IMR-90 (cell line): ENCODE measurements around the gene CCNYL1. TPM values are rescaled to one million over a fixed set of nuclear protein-coding genes. Genes with fewer than 3 reads are reported as not detected.

Experiments
- ATAC-seq: fragments of 200-7000 bp; cut with Tn5 transposase; 2 replicates; pipeline ENCODE4 v1.9.1; 2020; ENCODE audit warnings: low read depth, mild to moderate bottlenecking, moderate library complexity
- BruUV-seq: library from RNA; stranded (reverse); fragments of 400-500 nt; replicated peaks from 2 replicates; lab custom pipeline; 2021; lab: Mats Ljungman, UMichigan
- CTCF ChIA-PET: fragments of 300-600 bp; formaldehyde crosslinking; extraction: SDS; loops from one replicate; lab custom pipeline; 2021; ENCODE audit warnings: antibody characterized with exemption; lab: Yijun Ruan, JAX
- POLR2A ChIA-PET: fragments of 300-600 bp; sonication (Branson Sonifier 250); formaldehyde crosslinking; loops from one replicate; lab custom pipeline; 2022; ENCODE audit warnings: antibody characterized with exemption; ENCODE audit not compliant: unreplicated experiment; lab: Charles Lee
- DNase-seq: peaks from one replicate; pipeline ENCODE4 v3.0.0; 2013
- H2AFZ ChIP-seq: replicated peaks from 2 replicates; pipeline ENCODE3; 2013; ENCODE audit warnings: low read length, mild to moderate bottlenecking; ENCODE audit not compliant: poor library complexity
- H2AK5ac ChIP-seq: 2 replicates; pipeline ENCODE4 v1.6.1; 2013; ENCODE audit warnings: low read depth, low read length, inconsistent platforms
- H2AK9ac ChIP-seq: replicated peaks from 2 replicates; pipeline ENCODE3; 2013; ENCODE audit warnings: mild to moderate bottlenecking, low read depth, low read length, moderate library complexity; ENCODE audit not compliant: poor library complexity
- H2BK120ac ChIP-seq: 2 replicates; pipeline ENCODE4 v1.6.1; 2013; ENCODE audit warnings: low read depth, low read length, inconsistent platforms
- H2BK15ac ChIP-seq: 3 replicates; pipeline ENCODE4 v1.6.1; 2013; ENCODE audit warnings: low read depth, low read length, inconsistent platforms
- H2BK20ac ChIP-seq: 2 replicates; pipeline ENCODE4 v1.6.1; 2013; ENCODE audit warnings: low read depth, mild to moderate bottlenecking, inconsistent platforms, low read length, moderate library complexity
- H2BK5ac ChIP-seq: 2 replicates; pipeline ENCODE4 v1.6.1; 2013; ENCODE audit warnings: mild to moderate bottlenecking, low read depth, low read length, inconsistent platforms; ENCODE audit not compliant: poor library complexity, severe bottlenecking
- H3K14ac ChIP-seq: replicated peaks from 2 replicates; pipeline ENCODE4 v1.6.1; 2013; ENCODE audit warnings: low read depth, low read length, inconsistent platforms
- H3K18ac ChIP-seq: 2 replicates; pipeline ENCODE4 v1.6.1; 2013; ENCODE audit warnings: low read depth, low read length, control low read depth
- H3K23ac ChIP-seq: 2 replicates; pipeline ENCODE4 v1.6.1; 2013; ENCODE audit warnings: low read depth, low read length, inconsistent platforms
- H3K27ac ChIP-seq: 2 replicates; pipeline ENCODE4 v1.5.1; 2013; ENCODE audit warnings: mild to moderate bottlenecking, control low read depth, low read length; ENCODE audit not compliant: insufficient read depth
- H3K27me3 ChIP-seq: 2 replicates; pipeline ENCODE4 v1.6.1; 2013; ENCODE audit warnings: low read length; ENCODE audit not compliant: control insufficient read depth, insufficient read depth
- H3K36me3 ChIP-seq: 2 replicates; pipeline ENCODE4 v1.6.1; 2013; ENCODE audit warnings: low read length, mixed read lengths; ENCODE audit not compliant: control insufficient read depth, insufficient read depth
- H3K4ac ChIP-seq: 2 replicates; pipeline ENCODE4 v1.6.1; 2013; ENCODE audit warnings: low read depth, low read length, inconsistent platforms
- H3K4me1 ChIP-seq: 2 replicates; pipeline ENCODE4 v1.6.1; 2013; ENCODE audit warnings: low read length, mixed read lengths; ENCODE audit not compliant: control insufficient read depth, insufficient read depth
- H3K4me2 ChIP-seq: 2 replicates; pipeline ENCODE4 v1.6.1; 2013; ENCODE audit warnings: low read depth, mild to moderate bottlenecking, control low read depth, low read length, moderate library complexity
- H3K4me3 ChIP-seq: 2 replicates; pipeline ENCODE4 v1.5.1; 2013; ENCODE audit warnings: low read depth, mild to moderate bottlenecking, control low read depth, low read length, moderate library complexity; ENCODE audit not compliant: insufficient read depth
- H3K56ac ChIP-seq: 2 replicates; pipeline ENCODE4 v1.6.1; 2013; ENCODE audit warnings: low read length, inconsistent platforms; ENCODE audit not compliant: insufficient read depth; ENCODE audit errors: extremely low read depth
- H3K79me1 ChIP-seq, 2 experiments: 2 replicates each; pipeline ENCODE4 v1.6.1; 2013; ENCODE audit warnings: low read length in 2 of 2, inconsistent platforms in 1 of 2, low read depth in 1 of 2
- H3K9ac ChIP-seq: 2 replicates; pipeline ENCODE4 v1.6.1; 2013; ENCODE audit warnings: low read depth, low read length, control low read depth
- H3K9me1 ChIP-seq: 2 replicates; pipeline ENCODE4 v1.6.1; 2013; ENCODE audit warnings: low read length, inconsistent platforms; ENCODE audit not compliant: insufficient read depth
- H3K9me3 ChIP-seq: 2 replicates; pipeline ENCODE4 v1.6.1; 2013; ENCODE audit warnings: low read length; ENCODE audit not compliant: control insufficient read depth, insufficient read depth
- H4K20me1 ChIP-seq: 2 replicates; pipeline ENCODE4 v1.6.1; 2013; ENCODE audit warnings: low read length, inconsistent platforms; ENCODE audit not compliant: insufficient read depth
- H4K5ac ChIP-seq: 2 replicates; pipeline ENCODE4 v1.6.1; 2013; ENCODE audit warnings: mild to moderate bottlenecking, low read depth, low read length, control low read depth
- H4K8ac ChIP-seq, 2 experiments: 2 replicates each; pipeline ENCODE4 v1.6.1; 2013; ENCODE audit warnings: low read depth in 2 of 2, low read length in 2 of 2, control low read depth in 1 of 2, inconsistent platforms in 1 of 2
- H4K91ac ChIP-seq: 2 replicates; pipeline ENCODE4 v1.6.1; 2013; ENCODE audit warnings: low read depth, low read length, inconsistent platforms; ENCODE audit not compliant: insufficient read depth
- BHLHE40 ChIP-seq: fragments of 150-350 bp; IDR thresholded peaks from 2 replicates; pipeline ENCODE4 v1.6.1; 2016; ENCODE audit warnings: mild to moderate bottlenecking, low read depth, low read length
- CEBPB ChIP-seq: IDR thresholded peaks from 2 replicates; pipeline ENCODE4 v1.6.1; 2012; ENCODE audit warnings: low read depth, low read length, improper control_type of control experiment
- CHD1 ChIP-seq: IDR thresholded peaks from 2 replicates; pipeline ENCODE4 v1.6.1; 2012; ENCODE audit warnings: low read depth, low read length, improper control_type of control experiment
- FOS ChIP-seq: fragments of 150-350 bp; IDR thresholded peaks from 2 replicates; pipeline ENCODE4 v1.6.1; 2016; ENCODE audit warnings: low read depth, low read length
- MAFK ChIP-seq: IDR thresholded peaks from 2 replicates; pipeline ENCODE4 v1.6.1; 2012; ENCODE audit warnings: low read depth, low read length, improper control_type of control experiment
- MAZ ChIP-seq: IDR thresholded peaks from 2 replicates; pipeline ENCODE4 v1.6.1; 2012; ENCODE audit warnings: low read depth, mild to moderate bottlenecking, low read length, improper control_type of control experiment, moderate library complexity, borderline replicate concordance
- MXI1 ChIP-seq: IDR thresholded peaks from 2 replicates; pipeline ENCODE4 v1.6.1; 2012; ENCODE audit warnings: low read depth, mild to moderate bottlenecking, low read length, moderate library complexity, borderline replicate concordance
- NFE2L2 ChIP-seq: fragments of 150-350 bp; IDR thresholded peaks from 2 replicates; pipeline ENCODE4 v1.6.1; 2016; ENCODE audit warnings: low read depth, mild to moderate bottlenecking, low read length
- POLR2A ChIP-seq: IDR thresholded peaks from 2 replicates; pipeline ENCODE4 v1.6.1; 2012; ENCODE audit warnings: mild to moderate bottlenecking, low read depth, low read length
- RAD21 ChIP-seq: IDR thresholded peaks from 2 replicates; pipeline ENCODE4 v1.6.1; 2012; ENCODE audit warnings: low read length, improper control_type of control experiment
- RFX5 ChIP-seq: IDR thresholded peaks from 2 replicates; pipeline ENCODE4 v1.8.0; 2012; ENCODE audit warnings: low read depth, mild to moderate bottlenecking, low read length, moderate library complexity
- SMC3 ChIP-seq: fragments of 150-350 bp; IDR thresholded peaks from 2 replicates; pipeline ENCODE4 v1.6.1; 2016; ENCODE audit warnings: low read depth, mild to moderate bottlenecking, antibody characterized with exemption, low read length, moderate library complexity
- WGBS, 2 experiments: methylation state at CpG; one replicate each; pipeline versions ENCODE4 v1.1.5 to v1.1.7; 2013; ENCODE audit warnings: missing lambda C conversion rate in 2 of 2; ENCODE audit not compliant: insufficient read length in 1 of 2; ENCODE audit errors: extremely low coverage in 2 of 2; 5-methylcytosine and 5-hydroxymethylcytosine counted together
- dilution Hi-C: fragments of 300-500 bp; cut with HindIII; formaldehyde crosslinking; loops from one replicate; pipeline ENCODE4 v1.14.3; 2018; ENCODE audit warnings: low sequenced_read_pairs; ENCODE audit not compliant: unreplicated experiment
- in situ Hi-C: fragments of 300-500 bp; cut with MboI; formaldehyde crosslinking; loops from 3 replicates; pipeline ENCODE4 v1.14.3; 2019; ENCODE audit warnings: low sequenced_read_pairs, inconsistent platforms, mixed read lengths
- intact Hi-C: fragments of 100-400 bp; cut with micrococcal nuclease; formaldehyde crosslinking; loops from 2 replicates; pipeline ENCODE4 v1.10.0; 2022
- polyA plus RNA-seq, 3 experiments: library from polyadenylated mRNA; depleted of rRNA; stranded (reverse); fragments of >200 nt; gene quantifications; 2 replicates each; pipeline ENCODE4 v1.2.3, GENCODE V29; 2012; ENCODE audit warnings: low replicate concordance in 1 of 3
- total RNA-seq: library from RNA; depleted of rRNA; stranded (reverse); fragments of >200 nt; gene quantifications from 2 replicates; pipeline ENCODE4 v1.2.3, GENCODE V29; 2012
- TF ChIP-seq, protein P1 (sequence below): fragments of 150-350 bp; IDR thresholded peaks from 2 replicates; pipeline ENCODE4 v1.6.1; 2016; ENCODE audit warnings: low read depth, mild to moderate bottlenecking, low read length, moderate library complexity, borderline replicate concordance
- TF ChIP-seq, protein P2 (sequence below): conservative IDR thresholded peaks from 2 replicates; pipeline ENCODE4 v1.5.1; 2012; ENCODE audit warnings: mild to moderate bottlenecking, low read depth, low read length, improper control_type of control experiment

The CCNYL1 gene
- total and polyA plus RNA-seq, 2 of the 4 experiments (the other 2 are of a cell fraction), result 5.4 to 7.3 TPM

DNA sequence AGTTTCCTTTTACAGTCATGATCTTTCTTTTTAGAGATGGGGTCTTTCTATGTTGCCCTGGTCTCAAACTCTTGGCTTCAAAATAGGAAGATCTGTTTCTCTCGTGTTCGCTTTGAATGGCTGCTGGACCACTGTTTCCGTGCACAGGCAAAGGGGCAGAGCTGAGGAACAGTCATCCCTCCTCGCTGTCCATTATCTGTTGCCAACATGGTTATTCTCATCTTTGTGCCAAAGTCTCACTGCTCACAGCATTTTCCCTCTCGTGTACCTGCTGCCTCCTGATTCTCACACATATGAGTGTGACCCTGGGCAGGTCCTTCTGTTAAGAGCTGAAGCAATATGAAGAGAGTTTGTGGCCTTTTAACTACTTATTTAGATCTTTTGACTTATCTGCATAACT, 28.0 kb upstream of the CCNYL1 start:
- Histone ChIP-seq H3K18ac (no peak overlapping the region), H2BK5ac (no peak overlapping the region), H3K9me3 (no peaks in the 10 kb centered on the region; the same call in 1 of the 2 replicates), H2AK9ac (no peak overlapping the region), H3K4me2 (no peak overlapping the region), H2BK15ac (0 out of 3 replicates have a peak overlapping the region, but pooled peaks have one; percentile 12), H2AK5ac (no peak overlapping the region; the same call in 1 of the 2 replicates), H3K23ac (no peak overlapping the region), H3K56ac (no peak overlapping the region), H3K14ac (no peak overlapping the region), H4K91ac (no peak overlapping the region), H3K4me3 (no peak overlapping the region), H3K9me1 (peaks cover 3% of the 10 kb centered on the region; the same call in 1 of the 2 replicates), H3K27me3 (no peaks in the 10 kb centered on the region), H2BK20ac (peak overlapping the region; percentile 38; the same call in 1 of the 2 replicates), H2BK120ac (0 out of 2 replicates have a peak overlapping the region, but pooled peaks have one; percentile 6), H3K27ac (no peak overlapping the region), H4K8ac (no peak overlapping the region), H3K36me3 (no peaks in the 10 kb centered on the region), H3K4me1 (peaks cover 6% of the 10 kb centered on the region), H4K5ac (no peak overlapping the region), H4K20me1 (peaks cover 4% of the 10 kb centered on the region; the same call in 1 of the 2 replicates), H3K79me1 (no peaks in the 10 kb centered on the region), H2AFZ (no peak overlapping the region), H3K4ac (peak overlapping the region; percentile 72), H3K9ac (no peak overlapping the region)
- in situ Hi-C loops, result no loop called here
- ATAC-seq, result peak; percentile 13
- dilution Hi-C loops, result no loop called here
- BruUV-seq, result no TSS peak
- ChIA-PET POLR2A (no interaction called here), CTCF (no interaction called here)
- DNase-seq, result no peak
- TF ChIP-seq POLR2A (no peak), MAZ (no peak), BHLHE40 (no peak), MXI1 (no peak), NFE2L2 (no peak), FOS (no peak), CEBPB (no peak), RFX5 (no peak), RAD21 (no peak), MAFK (no peak), CHD1 (no peak), SMC3 (no peak)
- TF ChIP-seq, protein P1, sequence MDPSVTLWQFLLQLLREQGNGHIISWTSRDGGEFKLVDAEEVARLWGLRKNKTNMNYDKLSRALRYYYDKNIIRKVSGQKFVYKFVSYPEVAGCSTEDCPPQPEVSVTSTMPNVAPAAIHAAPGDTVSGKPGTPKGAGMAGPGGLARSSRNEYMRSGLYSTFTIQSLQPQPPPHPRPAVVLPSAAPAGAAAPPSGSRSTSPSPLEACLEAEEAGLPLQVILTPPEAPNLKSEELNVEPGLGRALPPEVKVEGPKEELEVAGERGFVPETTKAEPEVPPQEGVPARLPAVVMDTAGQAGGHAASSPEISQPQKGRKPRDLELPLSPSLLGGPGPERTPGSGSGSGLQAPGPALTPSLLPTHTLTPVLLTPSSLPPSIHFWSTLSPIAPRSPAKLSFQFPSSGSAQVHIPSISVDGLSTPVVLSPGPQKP, result no peak
- TF ChIP-seq, protein P2, sequence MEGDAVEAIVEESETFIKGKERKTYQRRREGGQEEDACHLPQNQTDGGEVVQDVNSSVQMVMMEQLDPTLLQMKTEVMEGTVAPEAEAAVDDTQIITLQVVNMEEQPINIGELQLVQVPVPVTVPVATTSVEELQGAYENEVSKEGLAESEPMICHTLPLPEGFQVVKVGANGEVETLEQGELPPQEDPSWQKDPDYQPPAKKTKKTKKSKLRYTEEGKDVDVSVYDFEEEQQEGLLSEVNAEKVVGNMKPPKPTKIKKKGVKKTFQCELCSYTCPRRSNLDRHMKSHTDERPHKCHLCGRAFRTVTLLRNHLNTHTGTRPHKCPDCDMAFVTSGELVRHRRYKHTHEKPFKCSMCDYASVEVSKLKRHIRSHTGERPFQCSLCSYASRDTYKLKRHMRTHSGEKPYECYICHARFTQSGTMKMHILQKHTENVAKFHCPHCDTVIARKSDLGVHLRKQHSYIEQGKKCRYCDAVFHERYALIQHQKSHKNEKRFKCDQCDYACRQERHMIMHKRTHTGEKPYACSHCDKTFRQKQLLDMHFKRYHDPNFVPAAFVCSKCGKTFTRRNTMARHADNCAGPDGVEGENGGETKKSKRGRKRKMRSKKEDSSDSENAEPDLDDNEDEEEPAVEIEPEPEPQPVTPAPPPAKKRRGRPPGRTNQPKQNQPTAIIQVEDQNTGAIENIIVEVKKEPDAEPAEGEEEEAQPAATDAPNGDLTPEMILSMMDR, result no peak
- intact Hi-C loops, result loop anchor here (5.0 kb wide), 1 partner anchor 41 kb away; no protein-coding TSS in a partner anchor
- 88% methylated on average over 3 of the region's 5 CpGs; no CpG with 5 or more reads in 1 of the 2 experiments for WGBS, 2 experiments
